ENCODE results near the gene RNU6-8.

Gene RNU6-8

DNA sequence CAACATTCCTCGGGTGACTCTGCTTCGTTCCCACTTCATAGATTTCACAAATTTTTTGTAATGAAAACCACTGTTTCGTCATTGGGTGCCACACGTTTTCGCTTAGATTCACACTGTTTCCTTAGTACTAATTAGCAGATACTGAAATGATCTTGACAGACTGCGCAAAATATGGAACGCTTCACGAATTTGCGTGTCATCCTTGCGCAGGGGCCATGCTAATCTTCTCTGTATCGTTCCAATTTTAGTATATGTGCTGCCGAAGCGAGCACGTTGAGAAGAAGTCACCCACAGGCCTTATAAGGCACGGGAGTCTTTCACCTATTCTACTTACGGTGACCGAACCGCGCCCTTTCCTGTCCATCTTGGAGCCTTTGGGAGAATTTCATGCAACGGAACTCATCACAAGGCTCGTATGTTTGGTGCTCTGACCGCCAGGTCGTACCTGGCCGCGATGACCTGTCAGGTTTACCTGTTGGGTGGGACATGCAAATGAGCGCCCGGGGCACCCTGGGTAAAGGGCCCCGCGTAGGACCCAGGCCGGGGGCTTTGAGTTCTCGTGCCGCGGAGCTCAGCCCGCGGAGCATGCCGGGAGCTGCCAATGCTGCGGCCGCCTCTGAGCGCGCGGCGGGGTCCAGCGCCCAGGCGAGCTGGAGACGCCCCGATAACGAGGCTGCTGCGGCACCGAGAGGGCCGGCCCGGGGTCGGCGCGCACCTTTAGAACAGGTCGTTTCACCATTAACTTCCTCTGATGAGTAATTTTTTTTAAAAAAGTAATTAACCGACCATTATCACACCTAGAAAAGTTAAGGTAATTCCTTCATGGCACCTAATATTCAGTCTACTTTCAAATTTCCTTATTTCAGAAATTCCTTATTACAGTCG lies at the start of gene RNU6-8:
Gene RNU6-8, minus strand, starts transcription at position 272 of the 885 bp plus-strand sequence.
- DNase-seq = peak; percentile 37

DNA sequence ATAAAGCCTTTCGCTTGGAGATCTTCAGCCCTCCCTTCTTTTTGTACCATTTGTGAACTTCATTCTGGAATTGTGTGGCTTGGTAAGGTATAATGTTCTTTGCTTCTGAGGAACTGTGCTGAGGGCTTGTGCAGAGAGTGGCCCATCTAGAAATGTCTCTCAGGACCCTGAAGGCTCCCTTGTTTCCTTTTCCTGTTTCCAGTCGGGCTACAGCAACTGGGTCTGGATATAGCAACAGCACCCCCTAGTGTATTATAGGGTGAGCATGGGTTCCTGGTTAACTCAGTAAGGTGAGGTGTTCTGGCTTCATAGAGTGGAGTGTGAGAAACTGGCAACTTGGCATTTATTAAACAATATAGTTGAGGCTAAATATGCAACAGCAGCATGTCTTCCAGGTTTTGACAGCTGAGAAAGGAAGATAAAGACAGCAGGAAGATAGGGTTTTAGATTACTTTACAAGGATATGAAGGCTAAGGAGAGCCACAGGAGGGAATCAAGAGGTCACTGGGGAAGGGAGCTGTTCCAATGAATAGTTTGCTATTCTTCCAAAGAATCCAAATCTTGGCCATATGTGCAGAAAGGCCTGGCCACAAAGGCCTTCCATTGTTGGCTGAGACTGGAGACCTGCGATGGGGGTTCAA lies 49.1 kb upstream of the RNU6-8 start:
- peak; percentile 33 for DNase-seq

DNA sequence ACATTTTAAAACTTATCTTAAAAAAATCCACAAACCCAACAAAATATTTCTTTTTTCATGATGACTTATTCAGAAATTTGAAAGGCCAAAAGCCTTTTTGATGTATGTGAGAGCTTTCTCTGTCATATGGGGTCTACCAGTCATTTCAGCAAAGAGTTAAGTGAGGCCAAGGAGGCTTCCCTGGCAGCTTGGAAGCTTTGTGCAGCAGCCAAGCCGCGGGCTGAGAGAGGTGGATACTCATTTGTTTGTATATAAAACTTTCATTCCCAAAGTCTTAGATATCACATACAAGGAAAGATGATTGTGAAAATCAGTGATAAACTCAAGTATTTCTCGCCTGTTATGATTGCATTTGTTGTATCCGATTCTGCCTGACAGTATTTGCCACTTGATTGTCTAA lies 48.5 kb upstream of the RNU6-8 start:
- no peak for DNase-seq

DNA sequence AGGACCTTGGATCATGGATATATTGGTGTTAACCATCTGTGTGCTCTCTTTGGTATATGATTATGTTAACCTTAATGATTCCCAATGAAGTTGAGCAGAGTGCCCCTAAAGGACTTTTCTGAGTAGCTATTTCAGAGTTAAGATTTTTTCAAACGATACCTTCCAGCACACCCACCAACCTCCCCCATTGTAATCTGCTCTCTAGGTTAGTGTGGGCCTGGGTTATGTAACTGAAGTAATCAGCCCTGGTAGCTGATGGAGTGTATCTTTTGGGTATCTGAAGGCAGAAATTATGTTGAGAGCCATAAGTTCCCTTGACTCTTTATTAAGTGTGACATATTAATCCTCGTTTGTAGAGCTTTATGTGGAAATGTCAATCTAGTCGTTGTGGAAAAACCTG lies 47.6 kb upstream of the RNU6-8 start:
- DNase-seq = no peak

DNA sequence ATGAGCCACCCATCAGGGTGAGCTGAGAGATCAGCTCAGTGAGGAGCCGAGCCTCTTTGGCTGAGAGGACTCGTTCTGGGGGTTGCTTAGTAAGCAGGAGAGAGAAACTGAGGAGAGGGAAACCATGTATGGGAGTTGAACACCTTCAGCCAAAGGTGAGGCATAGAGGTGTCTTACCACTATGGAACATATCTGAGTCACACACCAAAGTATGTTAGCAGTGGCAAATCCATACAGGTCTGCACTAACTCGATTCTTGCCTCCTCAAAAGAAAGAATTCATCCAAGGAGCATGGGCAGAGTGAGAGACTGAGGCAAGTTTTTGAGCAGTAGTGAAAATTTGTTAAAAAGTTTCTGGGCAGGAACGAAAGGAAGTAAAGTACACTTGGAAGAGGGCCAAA lies 46.7 kb upstream of the RNU6-8 start:
- DNase-seq = no peak

DNA sequence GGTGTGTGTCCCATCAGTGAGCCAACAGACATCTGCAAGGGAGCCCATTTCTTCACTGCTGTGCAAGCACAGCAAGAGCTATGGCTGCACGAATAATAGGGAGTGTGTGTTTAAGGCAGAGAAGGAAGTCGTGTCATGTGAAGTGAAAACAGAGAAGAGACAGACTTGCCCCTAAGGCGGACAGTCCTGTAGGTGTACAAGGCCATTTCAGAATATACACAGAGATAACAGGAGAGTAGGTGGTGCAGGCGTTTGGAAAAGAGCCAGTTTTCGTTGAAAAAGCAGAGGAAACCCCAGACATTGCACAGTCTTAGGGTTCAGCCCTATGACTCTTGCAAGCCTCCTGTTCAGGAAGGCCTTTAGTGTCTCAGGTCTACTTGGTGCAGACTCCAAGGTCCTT lies 46.3 kb upstream of the RNU6-8 start:
- no peak for DNase-seq

DNA sequence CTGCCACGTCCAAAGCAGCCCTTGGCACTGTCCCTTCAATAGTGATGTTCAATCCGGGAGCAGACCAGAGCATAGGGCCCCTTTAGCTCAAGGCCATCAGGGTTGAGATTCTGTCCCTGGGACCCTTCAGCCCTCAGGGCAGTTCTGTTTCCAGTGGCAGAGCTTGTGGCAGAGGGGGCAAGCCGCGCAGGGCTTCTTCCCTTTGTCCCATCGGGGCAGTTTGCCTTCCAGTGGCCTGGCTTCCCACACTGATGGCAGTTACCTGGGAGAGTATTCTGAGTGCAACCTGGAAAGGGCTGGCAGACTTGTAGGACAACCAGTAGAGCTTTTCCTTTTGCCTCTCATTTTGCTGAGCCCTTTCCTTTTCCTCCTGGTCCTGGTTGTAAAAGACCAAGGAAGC lies 43.7 kb upstream of the RNU6-8 start:
- DNase-seq = no peak

DNA sequence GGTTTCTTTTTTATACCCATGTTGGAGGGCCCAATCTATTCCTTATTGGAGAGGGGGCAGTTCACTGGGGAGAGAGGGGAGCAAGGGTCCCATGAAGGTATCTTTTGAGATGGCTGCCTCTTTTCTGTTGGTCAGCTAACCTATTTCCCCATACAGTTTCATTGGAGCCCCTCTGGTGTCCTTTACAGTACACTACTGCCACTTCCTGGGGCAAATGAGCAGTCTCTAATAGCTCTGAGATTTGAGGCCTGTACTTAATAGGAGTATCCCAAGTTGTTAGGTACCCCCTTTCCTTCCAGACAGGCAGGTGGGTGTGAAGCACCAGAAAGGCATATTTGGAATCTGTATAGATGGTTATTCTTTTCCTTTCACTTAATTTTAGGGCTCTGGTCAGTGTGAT lies 41.3 kb upstream of the RNU6-8 start:
- DNase-seq = no peak

DNA sequence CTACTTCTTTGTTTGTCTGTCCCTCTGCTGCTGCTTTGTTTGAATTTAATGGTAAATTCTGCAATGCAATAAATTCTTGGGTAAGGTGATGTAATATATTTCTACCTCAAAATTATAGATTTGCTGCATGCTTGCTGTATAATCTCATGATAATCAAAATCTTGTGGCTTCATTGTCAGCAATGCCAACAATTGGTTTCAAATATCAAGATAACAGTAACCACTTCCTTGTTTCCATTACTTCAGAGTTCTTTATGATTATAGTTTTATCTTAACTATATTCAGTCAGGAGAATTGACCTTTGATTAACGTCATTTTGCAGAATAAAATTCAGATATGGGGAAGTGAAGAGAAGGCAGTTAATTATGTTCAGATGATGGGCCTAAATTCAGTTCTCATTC lies 30.2 kb upstream of the RNU6-8 start:
- no peak for DNase-seq

DNA sequence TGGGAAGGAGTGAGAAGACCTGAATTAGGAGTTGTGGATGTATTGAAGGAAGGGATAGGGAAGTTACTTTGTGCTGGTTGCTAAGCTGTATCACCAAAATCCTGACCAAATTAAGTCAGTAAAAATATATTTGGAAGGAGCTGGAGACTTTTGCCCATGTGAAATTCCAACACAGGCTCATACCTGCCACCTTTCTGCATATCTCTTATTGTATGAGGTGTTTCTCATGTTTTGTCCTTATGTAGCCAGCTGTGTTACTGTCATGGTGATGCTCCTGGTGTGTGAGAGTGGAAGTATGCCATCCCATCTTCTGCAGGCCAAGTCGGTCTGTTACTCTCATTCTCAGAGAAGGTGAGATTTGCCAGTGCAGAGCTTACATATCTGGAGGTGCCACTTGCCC lies 29.4 kb upstream of the RNU6-8 start:
- no peak for DNase-seq

DNA sequence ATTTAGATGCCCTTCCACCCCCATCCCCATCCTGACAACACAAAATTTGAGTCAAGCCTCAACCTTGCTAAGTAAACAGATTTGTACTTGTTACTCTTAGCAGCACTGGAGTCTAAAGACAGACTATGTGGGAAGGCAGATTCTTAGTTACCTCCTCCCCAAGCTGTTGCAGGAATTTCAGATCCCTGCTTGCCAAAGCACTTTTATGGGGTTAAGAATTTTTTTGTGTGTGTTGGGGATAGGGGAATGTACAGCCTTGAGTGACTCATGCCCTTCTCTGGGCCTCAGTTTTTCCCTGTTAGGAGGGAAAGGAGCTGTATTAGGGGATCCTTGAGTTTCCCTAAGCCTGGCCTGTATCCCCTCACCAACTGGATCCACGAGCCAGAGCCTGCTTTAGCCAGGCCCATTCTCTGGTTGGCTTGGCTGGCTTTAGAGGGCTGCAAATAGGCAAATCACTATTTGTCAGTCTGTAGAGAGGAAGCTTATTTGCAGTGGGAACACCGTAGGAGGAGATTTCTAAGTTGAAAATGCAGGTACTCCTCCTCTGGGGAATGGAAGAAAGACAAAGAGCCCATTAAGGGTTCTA lies 27.7 kb upstream of the RNU6-8 start:
- no peak for DNase-seq

DNA sequence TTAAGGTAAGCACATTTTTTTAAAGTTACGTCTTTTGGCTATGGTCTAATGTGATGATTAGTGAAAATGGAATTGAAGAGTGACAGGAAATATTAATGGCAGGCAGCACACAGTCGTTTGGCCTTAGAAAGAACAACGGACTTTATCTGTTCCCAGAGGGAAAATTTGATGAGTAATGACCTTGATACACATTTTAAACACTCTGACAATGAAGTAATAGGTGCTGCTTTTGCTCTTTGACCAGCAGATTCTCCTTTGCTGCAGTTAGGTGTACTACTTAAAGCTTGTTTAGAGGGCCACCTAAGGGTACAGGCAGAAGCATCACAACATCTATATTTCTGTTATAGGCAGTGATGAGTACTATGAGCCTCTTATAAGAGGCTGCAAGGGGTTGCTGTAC lies 27.1 kb upstream of the RNU6-8 start:
- no peak for DNase-seq

DNA sequence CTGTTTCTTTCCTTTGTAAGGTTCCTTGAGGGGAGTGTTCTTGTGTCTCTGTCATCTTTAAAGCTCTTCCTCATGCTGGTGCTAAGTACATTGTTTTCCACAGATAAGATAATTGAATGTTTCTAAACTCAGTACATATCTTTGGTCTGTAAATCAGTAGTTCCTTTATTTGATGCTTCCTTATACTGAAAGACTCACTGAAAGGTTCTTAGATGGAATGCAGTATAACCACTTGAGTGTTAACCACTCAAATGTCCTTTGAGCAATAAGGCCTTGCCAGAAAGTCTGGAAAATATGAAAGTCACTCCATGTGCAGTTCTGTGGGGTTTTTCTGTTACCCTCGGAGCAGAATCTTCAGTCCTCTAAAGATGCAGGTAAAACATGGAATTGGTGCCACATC lies 23.0 kb upstream of the RNU6-8 start:
- no peak for DNase-seq

DNA sequence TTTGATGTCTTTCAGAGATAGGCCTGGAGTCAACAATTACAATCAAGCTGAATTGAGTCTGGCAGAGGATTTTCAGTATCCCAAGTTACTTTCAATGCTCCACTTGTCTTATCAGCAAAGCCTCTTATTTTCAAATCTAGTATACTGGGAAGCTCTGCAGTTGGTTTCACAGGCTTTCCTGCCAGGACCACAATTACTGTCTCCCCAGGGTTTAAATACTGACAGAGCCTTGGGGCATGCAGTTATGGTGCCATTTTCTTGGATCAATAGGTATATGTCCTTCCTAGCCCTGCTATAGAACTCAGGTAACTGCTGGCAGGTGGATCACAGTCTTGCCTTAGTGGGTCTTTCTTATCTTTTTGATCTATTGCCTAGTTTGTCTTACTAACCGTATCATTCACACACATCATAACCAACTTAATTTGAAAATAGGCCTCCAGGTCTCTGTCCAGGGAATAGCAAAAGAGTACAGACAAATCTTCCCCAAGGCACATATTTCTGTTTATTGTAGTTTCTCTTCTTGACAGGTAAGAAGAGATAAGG lies 22.4 kb upstream of the RNU6-8 start:
- DNase-seq = no peak

DNA sequence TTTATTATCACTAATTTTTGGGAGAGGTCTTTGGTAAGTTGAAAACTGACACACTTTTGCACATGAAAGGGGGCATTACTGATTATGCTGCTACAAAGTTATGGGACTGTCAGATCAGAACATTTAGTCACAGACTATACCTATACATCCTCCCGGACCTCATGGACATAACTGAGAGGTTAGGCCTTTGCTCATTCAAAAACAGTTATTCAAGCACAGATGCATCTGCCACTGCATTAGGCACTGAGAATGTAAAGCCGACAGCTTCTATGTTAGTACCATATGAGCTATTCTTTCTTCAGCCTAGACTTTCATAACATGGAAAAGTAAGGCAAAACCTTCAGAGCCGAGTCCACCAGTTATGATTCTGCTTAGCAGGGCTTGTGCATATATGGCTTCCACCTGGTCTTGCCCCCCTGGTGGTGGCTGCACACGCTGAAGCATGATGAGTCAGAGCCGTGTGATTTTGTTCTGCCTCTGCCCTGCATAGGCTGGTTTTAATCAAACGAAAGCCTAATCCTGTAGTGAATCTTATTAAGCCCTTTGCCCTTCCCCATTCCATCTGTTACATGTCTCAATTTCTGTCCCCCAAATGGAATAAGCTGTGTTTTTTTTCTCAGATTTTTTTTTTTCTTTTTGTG lies 21.8 kb upstream of the RNU6-8 start:
- DNase-seq = no peak

DNA sequence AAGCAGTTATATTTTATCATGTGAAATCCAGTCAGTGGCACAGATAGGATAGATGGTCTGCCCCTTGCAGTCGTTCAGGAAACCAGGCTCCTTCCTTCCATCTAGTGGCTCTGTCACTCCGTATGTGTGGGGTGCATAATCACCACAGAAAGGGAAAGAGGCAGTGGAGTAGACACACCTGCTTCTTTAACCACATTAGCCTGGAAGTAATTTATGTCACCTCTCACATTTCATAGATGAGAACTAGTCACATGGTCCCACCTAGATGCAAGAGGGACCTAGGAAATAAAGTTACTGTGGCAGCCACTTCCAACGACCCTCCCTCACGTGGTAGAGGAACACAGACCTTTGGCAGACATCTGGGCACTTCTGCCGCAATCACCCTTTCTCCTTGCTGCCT lies 14.2 kb upstream of the RNU6-8 start:
- no peak for DNase-seq

DNA sequence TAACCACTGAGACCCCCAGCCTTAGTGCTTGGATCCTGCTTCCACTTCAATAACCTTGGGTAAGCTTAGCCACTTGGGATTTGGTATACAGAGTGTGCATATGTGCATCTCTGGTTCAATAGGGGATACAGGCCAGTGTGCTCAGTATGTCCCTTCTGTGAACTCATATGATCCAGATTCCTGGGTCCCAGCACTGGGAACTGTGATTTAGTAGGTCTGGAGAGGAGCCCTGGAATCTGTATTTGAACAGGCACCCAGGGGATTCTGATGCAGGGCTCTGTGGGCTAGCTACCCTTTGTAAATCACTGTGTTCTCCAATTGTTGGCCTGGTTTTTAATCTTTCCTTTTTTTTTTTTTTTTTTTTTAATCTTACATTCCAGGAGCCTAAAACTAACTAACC lies 9.8 kb upstream of the RNU6-8 start:
- DNase-seq = no peak

DNA sequence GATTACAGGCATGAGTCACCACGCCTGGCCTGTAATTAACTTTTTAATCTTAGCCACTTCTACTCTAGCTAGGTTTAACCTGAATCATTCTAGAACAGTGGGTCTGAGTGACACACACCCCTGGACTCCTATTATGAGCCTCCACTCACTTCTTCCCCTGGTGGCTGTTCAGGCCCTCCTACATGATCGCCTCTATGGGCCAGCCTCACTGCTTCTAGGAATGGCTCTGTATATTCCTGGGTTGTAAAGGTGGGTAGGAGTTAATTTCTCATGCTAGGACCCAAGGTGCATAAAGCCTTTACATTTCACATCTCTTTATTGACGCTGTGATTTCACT lies 8.0 kb upstream of the RNU6-8 start:
- no peak for DNase-seq

DNA sequence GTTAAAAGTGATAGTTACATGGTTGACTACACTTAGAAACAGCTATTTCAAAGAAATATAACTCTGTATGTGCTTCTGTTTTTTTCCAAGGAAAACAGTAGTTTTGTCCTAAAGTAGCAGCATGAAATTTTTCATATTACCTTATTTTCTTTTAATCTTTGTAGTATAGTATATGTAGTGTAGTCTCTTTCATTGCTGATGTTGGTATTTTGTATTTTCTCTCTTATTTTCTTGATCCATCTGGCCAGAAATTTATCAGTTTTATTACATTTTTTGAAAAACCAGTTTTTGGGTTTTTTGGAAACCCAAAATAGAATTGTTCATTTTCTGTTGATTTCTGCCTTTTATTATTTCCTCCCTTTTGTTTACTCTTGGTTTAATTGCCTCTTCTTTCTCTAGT lies 6.4 kb upstream of the RNU6-8 start:
- DNase-seq = no peak

DNA sequence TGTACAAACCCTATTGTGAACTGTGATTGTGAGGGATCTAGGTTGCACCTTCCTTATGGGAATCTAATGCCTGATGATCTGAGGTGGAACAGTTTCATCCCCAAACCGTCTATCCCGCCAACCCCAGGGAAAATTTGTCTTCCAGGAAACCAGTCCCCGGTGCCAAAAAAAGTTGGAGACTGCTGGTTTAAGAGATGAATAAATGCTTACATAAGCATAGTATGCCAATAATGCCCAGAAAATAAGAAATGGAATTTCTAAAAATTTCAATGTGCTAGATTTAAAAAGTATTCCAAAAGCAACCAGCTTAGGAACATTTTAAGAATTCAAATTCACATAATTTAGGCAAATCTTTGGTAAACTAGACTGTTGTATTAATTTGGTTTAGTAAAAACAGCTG lies 5.4 kb upstream of the RNU6-8 start:
- DNase-seq = no peak

DNA sequence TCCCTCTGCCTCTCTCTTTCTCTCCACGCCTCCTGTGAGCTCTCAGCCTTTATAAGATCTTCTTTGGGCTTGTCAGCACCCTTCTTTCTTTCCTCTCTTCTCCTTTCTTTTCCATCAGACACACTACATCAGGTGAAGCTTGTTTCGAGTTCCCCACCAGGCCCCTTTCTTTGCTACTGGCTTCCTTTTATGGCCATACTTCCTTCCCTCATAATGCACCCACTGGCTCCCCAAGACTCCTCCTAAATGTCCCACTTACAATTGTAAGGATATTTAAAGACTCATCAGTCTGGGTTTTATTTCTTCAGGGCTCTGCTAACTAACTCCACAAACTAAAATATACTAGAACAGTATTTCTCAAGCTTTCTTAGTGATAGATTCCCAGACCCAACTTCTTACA lies 3.5 kb upstream of the RNU6-8 start:
- DNase-seq = no peak

DNA sequence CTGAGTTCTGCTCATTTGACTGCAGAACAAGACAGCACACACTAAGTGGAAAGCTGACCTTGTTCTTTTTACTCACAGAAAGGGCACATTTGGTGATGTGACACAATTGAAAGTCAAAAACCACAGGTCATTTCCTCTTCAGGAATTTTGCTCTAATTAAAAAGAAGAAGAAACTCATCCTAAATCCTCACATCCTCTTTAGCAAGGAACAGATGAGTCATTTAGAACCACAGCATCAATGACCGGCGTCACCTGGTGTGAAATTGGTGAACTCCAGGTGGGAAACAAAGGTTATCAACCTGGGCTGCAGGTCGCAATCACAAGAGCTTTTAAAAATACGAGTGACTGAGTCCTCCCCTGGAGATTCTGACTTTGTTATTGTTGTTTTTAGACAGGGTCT lies 2.9 kb upstream of the RNU6-8 start:
- no peak for DNase-seq

DNA sequence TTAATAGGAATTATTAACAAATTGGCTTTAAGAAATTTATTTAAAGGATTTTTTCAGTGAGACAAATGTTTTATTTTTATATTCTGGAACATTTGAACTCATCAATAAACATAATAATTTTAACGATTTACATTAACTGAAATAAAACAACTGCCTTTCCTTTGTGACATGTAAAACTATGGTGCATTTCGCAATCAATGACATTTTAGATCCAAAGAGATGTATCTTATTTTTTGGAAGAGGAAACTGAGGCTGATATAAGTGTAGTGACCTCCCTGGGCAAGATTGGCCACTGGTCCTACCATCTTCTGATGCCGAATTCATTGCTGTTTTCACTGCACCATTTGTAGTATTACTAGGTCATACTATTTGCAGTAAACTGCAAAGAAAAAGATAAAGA lies 2.5 kb upstream of the RNU6-8 start:
- DNase-seq = no peak

DNA sequence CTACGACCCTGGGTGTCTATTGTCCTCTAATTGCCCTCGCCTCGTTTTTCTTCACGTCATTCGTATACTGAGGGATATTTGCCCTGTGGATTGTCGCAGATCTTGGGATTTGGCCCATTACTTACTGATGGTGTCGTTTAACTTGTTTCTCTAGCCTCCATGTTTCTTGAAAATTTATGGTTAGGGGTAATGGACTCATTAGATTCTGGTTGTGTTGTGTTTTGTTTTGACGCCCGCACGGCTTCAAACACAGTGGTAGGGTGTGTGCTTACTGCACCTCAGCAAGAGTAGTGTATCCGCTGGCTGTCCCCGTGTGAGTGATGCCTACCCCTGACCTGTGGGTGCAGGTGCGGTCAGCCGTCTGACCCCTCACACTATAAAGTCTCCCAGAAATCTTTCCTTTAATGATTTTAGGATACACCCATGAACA lies 874 bp upstream of the RNU6-8 start:
- no peak for DNase-seq

Measured in 8988T (cell line).